Activated effector memory CD4-positive, alpha-beta T cell treated with Interleukin-2 at 50 U/mL for 16 hours (primary cell): ENCODE results near the gene RIPOR2.
A peak's percentile ranks its signal among the peaks of the same experiment; 100 is the strongest.

Source experiments
- DNase-seq: peaks from one replicate; pipeline ENCODE4 v3.0.0-alpha.2; 2020

Gene RIPOR2

GRCh38 chr6:24874776-24875533 is 60.8 kb downstream of the RIPOR2 start:
- no peak for DNase-seq

GRCh38 chr6:24874128-24874527 is 61.6 kb downstream of the RIPOR2 start:
- DNase-seq = no peak

- no peak for DNase-seq
Observed at GRCh38 chr6:24872779-24873178, 63.0 kb downstream of the RIPOR2 start.

GRCh38 chr6:24868765-24869164 is 67.0 kb downstream of the RIPOR2 start:
- no peak for DNase-seq

GRCh38 chr6:24867104-24867703 is 68.6 kb downstream of the RIPOR2 start:
- DNase-seq = no peak

- DNase-seq = no peak
Observed at GRCh38 chr6:24865161-24865560, 70.6 kb downstream of the RIPOR2 start.

- DNase-seq = no peak
Observed at GRCh38 chr6:24864343-24864742, 71.4 kb downstream of the RIPOR2 start.

- no peak for DNase-seq
Observed at GRCh38 chr6:24861934-24862333, 73.8 kb downstream of the RIPOR2 start.

- DNase-seq = no peak
Observed at GRCh38 chr6:24859608-24860200, 76.1 kb downstream of the RIPOR2 start.

- no peak for DNase-seq
Observed at GRCh38 chr6:24859132-24859531, 76.6 kb downstream of the RIPOR2 start.

GRCh38 chr6:24858177-24858653 is 77.5 kb downstream of the RIPOR2 start:
- peak; percentile 27 for DNase-seq

- no peak for DNase-seq
Observed at GRCh38 chr6:24856901-24857670, 78.7 kb downstream of the RIPOR2 start.

- DNase-seq = no peak
Observed at GRCh38 chr6:24856246-24856599, 79.5 kb downstream of the RIPOR2 start.

- peak; percentile 41 for DNase-seq
Observed at GRCh38 chr6:24855395-24856245, 80.1 kb downstream of the RIPOR2 start.

GRCh38 chr6:24854077-24854666 is 81.6 kb downstream of the RIPOR2 start:
- DNase-seq = no peak

- DNase-seq = no peak
Observed at GRCh38 chr6:24851086-24851485, 84.7 kb downstream of the RIPOR2 start.

GRCh38 chr6:24849713-24850112 is 86.0 kb downstream of the RIPOR2 start:
- no peak for DNase-seq

- no peak for DNase-seq
Observed at GRCh38 chr6:24848461-24848860, 87.3 kb downstream of the RIPOR2 start.

- DNase-seq = no peak
Observed at GRCh38 chr6:24847402-24847801, 88.4 kb downstream of the RIPOR2 start.

GRCh38 chr6:24845578-24845977 is 90.2 kb downstream of the RIPOR2 start:
- DNase-seq = no peak

GRCh38 chr6:24844903-24845302 is 90.9 kb downstream of the RIPOR2 start:
- no peak for DNase-seq

GRCh38 chr6:24844061-24844460 is 91.7 kb downstream of the RIPOR2 start:
- DNase-seq = no peak
